Brain pericyte (primary cell): ENCODE data around the gene NME3.

Experiments used
- DNase-seq: peaks from one replicate; pipeline ENCODE4 v3.0.0-alpha.2; 2012; ENCODE audit warnings: low read depth, low spot score

The NME3 gene

DNA sequence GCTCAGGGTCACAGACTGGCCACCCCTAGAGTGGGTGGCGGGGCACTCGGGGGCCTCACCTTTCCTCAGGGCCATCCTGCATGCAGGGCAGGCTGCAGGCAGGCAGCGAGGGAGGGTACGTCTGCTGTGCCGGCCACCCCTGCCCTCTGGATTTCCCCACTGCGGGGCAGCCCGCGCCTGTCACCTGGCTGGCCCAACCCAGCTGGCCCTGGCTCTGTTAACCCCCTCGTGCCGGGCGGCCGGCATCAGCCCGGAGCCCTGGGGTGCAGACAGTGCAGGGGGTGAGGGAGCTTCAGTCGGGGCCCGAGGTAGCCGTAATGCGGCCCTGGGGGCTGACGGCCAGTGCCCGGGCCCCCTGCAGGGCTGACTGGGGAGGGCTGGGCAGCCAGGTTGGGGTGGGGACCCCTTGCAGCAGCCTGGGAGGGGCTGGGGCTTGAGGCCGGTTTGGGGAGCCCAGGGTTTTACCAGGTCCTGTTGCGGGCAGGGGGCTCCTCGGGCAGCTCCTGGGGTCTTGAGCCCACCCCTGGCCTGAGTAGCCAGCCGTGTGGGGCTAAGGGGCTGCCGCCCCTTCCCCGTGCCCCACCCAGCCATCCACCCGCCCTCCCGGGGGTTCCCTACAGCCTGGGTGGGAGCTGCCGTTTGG lies 22.4 kb upstream of the NME3 start, which contains the start of gene IGFALS:
TSS of gene IGFALS (minus strand) at position 128 of the 643 bp plus-strand sequence. CDS start at position 75, 53 bp downstream.
- no peak for DNase-seq

GRCh38 chr16:1792836-1793577 lies 21.7 kb upstream of the NME3 start:
- no peak for DNase-seq

- no peak for DNase-seq
These were observed 20.8 kb upstream of the NME3 start for GRCh38 chr16:1791943-1792812.

DNA sequence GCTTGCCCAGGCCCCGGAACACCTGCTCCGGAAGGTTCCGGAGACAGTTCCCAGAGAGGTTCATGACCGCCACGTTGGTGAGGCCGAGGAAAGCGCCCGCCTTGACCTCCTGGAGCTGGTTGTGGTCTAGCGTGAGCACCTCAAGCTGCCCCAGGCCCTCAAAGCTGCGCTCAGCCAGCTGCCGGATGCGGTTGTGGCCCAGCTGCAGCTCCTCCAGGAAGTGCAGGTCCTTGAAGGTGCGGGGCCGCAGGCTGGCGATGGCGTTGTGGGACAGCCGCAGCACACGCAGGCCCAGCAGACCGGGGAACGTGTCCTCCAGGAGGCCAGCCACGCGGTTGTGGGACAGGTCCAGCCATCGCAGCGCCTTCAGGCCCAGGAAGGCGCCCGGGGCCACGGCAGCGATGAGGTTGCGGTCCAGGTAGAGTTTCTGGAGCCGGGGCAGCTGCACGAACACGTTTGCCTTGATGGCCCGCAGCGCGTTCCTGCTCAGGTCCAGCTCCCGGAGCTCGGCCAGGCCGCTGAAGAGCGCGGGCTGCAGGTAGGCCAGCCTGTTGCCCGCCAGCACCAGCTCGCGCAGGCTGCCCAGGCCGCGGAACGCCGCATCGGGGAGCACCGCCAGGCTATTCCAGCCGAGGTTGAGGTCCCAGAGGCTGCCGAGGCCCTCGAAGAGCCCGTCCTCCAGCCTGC lies 20.1 kb upstream of the NME3 start:
- no peak for DNase-seq

- DNase-seq = no peak
These were observed 19.4 kb upstream of the NME3 start for GRCh38 chr16:1790611-1791255.

- DNase-seq = no peak
These were observed 18.9 kb upstream of the NME3 start for GRCh38 chr16:1790261-1790610.

DNA sequence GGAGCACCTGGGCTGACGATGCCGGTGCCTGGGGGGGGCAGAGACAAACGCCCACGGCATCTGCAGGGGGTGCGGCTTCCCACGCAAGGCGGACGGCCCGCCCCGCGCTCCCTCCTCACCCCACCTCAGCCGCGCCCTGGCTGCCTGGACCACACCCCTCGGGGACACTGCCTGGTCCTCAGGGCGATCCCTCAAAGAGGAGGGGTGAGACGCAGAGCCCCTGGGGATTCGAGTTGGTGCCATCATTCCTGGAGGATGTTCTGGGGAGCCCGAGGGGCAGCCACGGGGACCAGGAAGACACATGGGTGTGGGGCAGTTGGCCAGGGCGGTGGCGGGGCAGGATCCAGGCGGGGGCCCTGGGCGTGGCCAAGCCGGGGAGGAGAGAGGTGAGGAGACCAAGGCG lies 18.3 kb upstream of the NME3 start:
- DNase-seq = no peak

- no peak for DNase-seq
These were observed 17.4 kb upstream of the NME3 start for GRCh38 chr16:1788708-1789100.

DNA sequence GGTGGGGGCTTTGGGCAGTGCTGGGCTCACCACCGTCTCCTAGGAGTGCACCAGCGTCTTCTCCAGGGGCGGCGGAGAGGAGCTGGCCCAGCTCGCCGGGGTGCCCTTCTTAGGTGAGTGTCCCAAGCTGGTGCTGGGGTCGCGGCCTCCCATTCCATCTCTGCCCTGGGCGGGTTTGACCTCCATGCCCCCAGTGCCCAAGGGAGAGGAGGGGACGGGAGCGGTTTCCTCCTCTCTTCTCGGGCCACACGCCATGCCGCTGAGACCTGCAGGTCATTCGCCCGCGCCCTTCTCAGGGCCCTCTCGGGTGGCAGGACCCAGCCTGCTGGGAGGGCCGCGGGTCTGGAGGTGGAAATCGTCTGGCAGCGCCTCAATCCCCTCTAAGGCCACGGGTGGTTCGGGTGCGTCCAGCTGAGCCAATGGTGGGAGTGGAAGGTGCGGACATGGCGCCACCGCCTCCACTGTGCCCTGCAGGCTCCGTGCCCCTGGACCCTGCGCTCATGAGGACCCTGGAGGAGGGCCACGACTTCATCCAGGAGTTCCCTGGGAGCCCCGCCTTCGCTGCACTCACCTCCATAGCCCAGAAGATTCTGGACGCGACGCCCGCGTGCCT lies 16.9 kb upstream of the NME3 start:
- no peak for DNase-seq

DNA sequence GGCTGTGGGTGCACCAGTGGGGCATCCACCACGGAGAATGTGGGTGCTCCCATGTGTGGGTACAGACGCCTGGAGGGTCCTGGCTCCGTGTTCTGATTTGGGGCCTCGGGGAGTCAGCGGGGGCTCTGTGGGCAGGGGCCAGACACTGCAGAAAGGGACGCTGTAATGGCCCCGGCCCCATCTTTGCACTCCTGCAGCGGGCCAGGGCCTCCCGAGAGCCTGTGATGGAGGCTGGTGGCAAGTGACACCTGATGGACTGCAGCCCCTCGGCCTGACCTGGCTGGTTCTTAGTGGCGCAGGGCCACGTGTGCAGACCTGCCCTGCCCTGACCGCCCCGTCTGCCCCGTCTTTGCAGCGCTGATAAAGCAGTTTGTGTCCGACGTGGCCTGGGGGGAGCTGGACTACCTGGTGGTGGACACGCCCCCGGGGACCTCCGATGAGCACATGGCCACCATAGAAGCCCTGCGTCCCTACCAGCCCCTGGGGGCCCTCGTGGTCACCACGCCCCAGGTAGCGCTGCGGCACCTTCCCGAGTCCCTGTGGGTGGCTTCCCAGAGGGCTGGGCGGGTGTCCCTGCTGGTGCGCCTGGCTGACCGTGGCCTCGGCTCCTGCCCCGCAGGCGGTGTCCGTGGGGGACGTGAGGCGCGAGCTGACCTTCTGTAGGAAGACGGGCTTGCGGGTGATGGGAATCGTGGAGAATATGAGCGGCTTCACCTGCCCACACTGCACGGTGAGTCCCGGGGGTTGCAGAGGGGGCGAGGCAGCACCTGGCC lies 16.2 kb upstream of the NME3 start:
- DNase-seq = no peak

DNA sequence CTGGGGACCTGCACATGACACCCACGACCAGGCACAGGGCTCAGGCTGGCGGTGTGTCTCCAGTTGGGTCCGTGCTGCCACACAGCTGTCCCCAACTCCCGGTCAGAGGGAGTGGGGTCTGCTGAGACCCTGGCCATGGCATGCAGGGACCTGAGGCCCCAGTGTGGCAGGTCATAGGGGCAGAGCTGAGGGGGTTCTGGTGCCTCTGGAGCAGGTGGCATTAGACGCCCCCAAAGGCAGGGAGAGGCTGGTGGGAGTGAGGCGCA lies 15.6 kb upstream of the NME3 start:
- DNase-seq = no peak

- DNase-seq = no peak
These were observed 15.1 kb upstream of the NME3 start for GRCh38 chr16:1786242-1787055.

DNA sequence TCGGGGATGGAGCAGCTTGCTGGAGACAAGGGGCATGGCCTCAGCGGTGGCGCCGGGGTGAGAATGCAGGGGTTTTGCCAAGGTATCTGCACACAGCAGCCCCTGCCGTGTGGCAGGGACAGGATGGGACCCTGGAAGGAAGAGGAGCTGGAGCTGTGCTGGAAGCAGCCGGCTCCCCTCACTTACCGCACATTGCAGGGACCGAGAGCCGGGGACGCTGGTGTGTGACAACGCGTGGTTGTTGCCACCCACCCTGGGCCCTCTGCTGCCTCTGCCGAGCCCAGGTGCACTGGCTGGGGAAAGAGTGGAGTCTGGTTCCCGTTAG lies 14.5 kb upstream of the NME3 start:
- no peak for DNase-seq

GRCh38 chr16:1784977-1785845 lies 13.9 kb upstream of the NME3 start:
- no peak for DNase-seq

DNA sequence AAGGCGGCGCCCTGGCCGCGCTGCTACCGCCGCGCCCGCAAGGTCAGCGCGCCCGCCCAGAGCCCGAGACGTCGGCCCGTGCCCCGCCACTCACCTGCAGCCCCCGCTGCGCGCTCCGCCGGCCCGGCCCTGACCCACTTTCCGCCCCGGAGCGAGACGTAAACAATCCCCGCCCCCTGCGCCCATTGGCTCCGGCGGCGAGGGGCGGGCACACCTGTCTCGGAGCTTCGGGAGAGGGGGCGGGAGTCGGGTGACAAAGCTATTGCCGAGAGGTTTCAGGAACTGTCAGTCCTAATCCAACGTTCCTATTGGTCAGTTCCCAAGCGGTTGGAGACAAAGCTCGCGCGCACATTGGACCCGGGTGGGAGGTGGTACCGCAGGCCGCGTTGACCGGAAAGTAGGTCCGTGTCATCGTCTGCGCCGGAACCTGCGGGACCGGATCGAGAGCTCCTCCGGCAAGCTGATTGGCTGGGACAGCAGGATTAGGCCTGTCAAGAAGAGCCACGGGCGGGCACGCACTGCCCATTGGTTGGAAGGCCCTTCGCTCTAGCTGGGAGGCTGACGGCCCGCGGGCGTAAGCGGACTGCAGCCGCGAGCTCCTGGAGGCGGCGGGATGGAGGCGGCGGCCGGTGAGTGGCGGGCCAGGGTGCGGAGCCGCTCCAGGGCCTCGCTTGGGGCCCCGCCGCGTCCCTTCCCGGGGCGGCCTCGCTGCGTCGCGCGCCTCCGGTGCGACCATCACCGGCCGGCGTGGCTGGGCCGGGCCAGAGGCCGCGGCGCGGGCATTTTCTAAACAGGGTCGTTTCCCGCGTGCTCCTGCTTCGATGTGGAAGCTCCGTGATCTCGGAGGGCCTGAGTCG lies 11.3 kb upstream of the NME3 start, which contains the start of the genes NUBP2 and SPSB3:
TSS of gene NUBP2 (plus strand) at position 553 of the 857 bp plus-strand sequence. CDS start at position 614, 61 bp downstream.
TSS of gene SPSB3 (minus strand) at position 164 of the 857 bp plus-strand sequence. CDS start 1,088 bp downstream, outside the sequence.
- DNase-seq = peak; percentile 100

- no peak for DNase-seq
These were observed 10.5 kb upstream of the NME3 start for GRCh38 chr16:1781758-1782407.

- DNase-seq = no peak
These were observed 9.9 kb upstream of the NME3 start for GRCh38 chr16:1781254-1781653.
